Neural progenitor cell (in vitro differentiated cells): ENCODE measurements around the gene TIMP4.

Source experiments
- EZH2 ChIP-seq: fragments of 200-600 bp; sonication (generic); IDR thresholded peaks from 2 replicates; pipeline ENCODE4 v1.6.1; 2017; ENCODE audit warnings: antibody characterized with exemption, mild to moderate bottlenecking, moderate library complexity
- EZH2phosphoT487 ChIP-seq: fragments of 200-600 bp; sonication (generic); IDR thresholded peaks from 2 replicates; pipeline ENCODE4 v1.6.1; 2017; ENCODE audit warnings: antibody characterized with exemption
- TF ChIP-seq, protein P1 (sequence below): fragments of 200-600 bp; sonication (generic); IDR thresholded peaks from 2 replicates; pipeline ENCODE4 v1.5.1; 2017; ENCODE audit warnings: antibody characterized with exemption, mild to moderate bottlenecking

DNA sequence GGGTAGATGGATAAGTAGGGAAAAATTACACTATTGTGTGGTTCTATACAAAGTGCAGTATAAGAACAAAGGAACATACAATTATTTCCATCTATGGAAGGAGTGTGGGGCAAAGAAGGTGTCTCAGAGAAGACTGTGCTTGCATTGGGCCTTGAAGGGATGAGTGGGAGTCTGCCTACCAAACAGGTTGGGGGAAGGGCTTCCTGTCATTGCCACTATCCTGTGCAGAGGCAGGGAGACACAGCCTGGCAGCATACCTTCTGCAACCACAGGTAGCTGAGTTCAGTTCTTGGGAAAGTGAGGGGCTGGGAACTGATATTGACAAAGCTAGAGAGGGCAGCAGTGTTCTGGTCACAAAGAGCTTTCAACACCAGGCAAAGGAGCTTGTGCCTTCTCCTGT lies 3.4 kb downstream of the TIMP4 start:
- TF ChIP-seq, protein P1, sequence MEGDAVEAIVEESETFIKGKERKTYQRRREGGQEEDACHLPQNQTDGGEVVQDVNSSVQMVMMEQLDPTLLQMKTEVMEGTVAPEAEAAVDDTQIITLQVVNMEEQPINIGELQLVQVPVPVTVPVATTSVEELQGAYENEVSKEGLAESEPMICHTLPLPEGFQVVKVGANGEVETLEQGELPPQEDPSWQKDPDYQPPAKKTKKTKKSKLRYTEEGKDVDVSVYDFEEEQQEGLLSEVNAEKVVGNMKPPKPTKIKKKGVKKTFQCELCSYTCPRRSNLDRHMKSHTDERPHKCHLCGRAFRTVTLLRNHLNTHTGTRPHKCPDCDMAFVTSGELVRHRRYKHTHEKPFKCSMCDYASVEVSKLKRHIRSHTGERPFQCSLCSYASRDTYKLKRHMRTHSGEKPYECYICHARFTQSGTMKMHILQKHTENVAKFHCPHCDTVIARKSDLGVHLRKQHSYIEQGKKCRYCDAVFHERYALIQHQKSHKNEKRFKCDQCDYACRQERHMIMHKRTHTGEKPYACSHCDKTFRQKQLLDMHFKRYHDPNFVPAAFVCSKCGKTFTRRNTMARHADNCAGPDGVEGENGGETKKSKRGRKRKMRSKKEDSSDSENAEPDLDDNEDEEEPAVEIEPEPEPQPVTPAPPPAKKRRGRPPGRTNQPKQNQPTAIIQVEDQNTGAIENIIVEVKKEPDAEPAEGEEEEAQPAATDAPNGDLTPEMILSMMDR: no peak
- TF ChIP-seq EZH2 (no peak), EZH2phosphoT487 (no peak)
